Ecto neural progenitor cell (in vitro differentiated cells): ENCODE data around the gene HTR3E.

Experiments used
- DNase-seq: peaks from one replicate; pipeline ENCODE4 v3.0.0-alpha.2; 2018; ENCODE audit warnings: low spot score

The HTR3E gene

DNA sequence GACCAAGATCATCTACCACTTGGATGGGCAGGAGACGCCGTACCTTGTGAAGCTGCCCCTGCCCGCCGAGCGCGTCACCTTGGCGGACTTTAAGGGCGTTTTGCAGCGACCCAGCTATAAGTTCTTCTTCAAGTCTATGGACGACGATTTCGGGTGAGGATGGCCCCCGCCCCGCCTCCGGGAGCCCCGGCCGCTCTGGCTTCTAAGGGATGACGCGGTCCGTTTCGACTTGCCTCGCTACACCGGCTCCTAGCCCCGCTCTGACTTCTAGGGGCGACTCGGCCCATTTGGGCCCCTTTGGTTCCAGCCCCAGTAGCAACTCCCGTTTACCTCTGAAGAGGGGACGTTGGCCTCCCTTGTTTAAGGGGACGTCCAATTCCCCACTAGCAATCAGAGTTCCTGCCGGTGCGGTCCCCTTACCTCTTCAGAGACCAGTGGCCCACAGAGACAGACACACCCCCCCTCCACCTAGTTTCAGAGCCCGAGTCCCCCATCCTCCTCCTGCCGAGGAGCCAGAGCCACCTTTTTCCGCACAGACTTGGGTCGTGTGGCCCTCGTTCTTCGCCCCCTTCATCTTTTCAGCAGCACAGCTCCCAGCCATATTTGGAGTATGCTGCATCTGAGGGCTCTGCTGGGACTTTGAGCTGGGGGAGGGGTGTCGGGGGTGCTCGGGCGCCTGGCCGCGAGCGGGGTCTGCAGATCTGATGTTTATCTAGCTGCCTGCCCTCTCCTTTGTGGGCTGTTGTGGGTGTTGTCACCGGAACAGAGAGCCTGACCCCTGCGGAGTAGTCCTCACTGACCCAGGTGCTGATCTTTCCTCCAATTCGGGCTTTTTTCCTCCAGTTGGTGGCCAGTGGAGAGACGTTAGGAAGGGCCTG lies 59.0 kb downstream of the HTR3E start:
- DNase-seq, result peak; percentile 63

DNA sequence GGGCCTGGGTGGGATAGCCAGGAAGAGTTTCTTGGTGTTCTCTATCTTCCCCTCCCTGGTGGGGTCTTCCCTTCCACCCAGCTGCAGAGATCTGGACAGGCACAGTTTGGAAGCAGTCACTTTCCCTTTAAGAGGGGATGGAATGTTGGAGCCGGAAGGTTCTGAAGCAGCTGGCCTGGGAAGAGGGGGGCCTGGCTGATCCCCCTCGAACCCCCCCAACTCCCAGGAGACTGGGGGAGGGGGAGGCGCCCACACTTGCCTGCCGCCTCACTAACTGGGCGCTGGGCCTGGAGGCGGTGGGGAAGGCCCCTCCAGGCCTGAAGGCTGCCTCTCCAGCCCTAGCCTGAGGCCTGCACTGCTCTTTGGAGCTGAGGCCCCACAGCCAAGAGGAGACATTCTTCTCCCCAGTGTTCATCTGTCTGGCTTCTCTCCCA lies 59.7 kb downstream of the HTR3E start:
- peak; percentile 73 for DNase-seq
